H9 (cell line): ENCODE results near the gene TNFRSF21. TPM values are rescaled to one million over a fixed set of nuclear protein-coding genes. Genes with fewer than 3 reads are reported as not detected.
A peak's percentile ranks its signal among the peaks of the same experiment; 100 is the strongest.

Source experiments
- DNase-seq: peaks from one replicate; pipeline ENCODE4 v3.0.0-alpha.2; 2017
- H2AFZ ChIP-seq: one replicate; pipeline ENCODE4 v1.6.1; 2013; ENCODE audit warnings: mild to moderate bottlenecking, low read length, control low read depth, moderate library complexity
- H2AK5ac ChIP-seq: 2 replicates; pipeline ENCODE4 v1.6.1; 2013; ENCODE audit warnings: low read length, control low read depth, mixed read lengths; ENCODE audit not compliant: insufficient read length
- H2BK120ac ChIP-seq: one replicate; pipeline ENCODE4 v1.6.1; 2013; ENCODE audit warnings: low read depth, mild to moderate bottlenecking, low read length, control low read depth, inconsistent platforms; ENCODE audit not compliant: poor library complexity, severe bottlenecking
- H2BK12ac ChIP-seq: 2 replicates; pipeline ENCODE4 v1.6.1; 2013; ENCODE audit warnings: low read length, control low read depth, mixed read lengths, low read depth; ENCODE audit not compliant: insufficient read length
- H2BK15ac ChIP-seq: 2 replicates; pipeline ENCODE4 v1.6.1; 2013; ENCODE audit warnings: low read depth, low read length, control low read depth
- H2BK20ac ChIP-seq: one replicate; pipeline ENCODE4 v1.6.1; 2013; ENCODE audit warnings: low read depth, mild to moderate bottlenecking, low read length, control low read depth, inconsistent platforms; ENCODE audit not compliant: poor library complexity, severe bottlenecking
- H2BK5ac ChIP-seq: 2 replicates; pipeline ENCODE4 v1.6.1; 2013; ENCODE audit warnings: low read length, control low read depth, mixed read lengths; ENCODE audit not compliant: insufficient read length
- H3K14ac ChIP-seq: 2 replicates; pipeline ENCODE4 v1.6.1; 2013; ENCODE audit warnings: low read length, control low read depth; ENCODE audit not compliant: insufficient read depth
- H3K18ac ChIP-seq: 2 replicates; pipeline ENCODE4 v1.6.1; 2013; ENCODE audit warnings: low read depth, mild to moderate bottlenecking, mixed read lengths, low read length, control low read depth; ENCODE audit not compliant: insufficient read length
- H3K23ac ChIP-seq: 2 replicates; pipeline ENCODE4 v1.6.1; 2013; ENCODE audit warnings: low read length, control low read depth, mixed read lengths, low read depth; ENCODE audit not compliant: insufficient read length
- H3K23me2 ChIP-seq: 2 replicates; pipeline ENCODE4 v1.6.1; 2013; ENCODE audit warnings: low read depth, mild to moderate bottlenecking, mixed read lengths, low read length, control low read depth; ENCODE audit not compliant: insufficient read length, poor library complexity, severe bottlenecking
- H3K27ac ChIP-seq: 2 replicates; pipeline ENCODE4 v1.5.1; 2013; ENCODE audit warnings: low read length, control low read depth, mixed read lengths, low read depth; ENCODE audit not compliant: insufficient read length
- H3K27me3 ChIP-seq: 2 replicates; pipeline ENCODE4 v1.6.1; 2013; ENCODE audit warnings: low read length, control low read depth, inconsistent platforms; ENCODE audit not compliant: insufficient read depth
- H3K4ac ChIP-seq: 2 replicates; pipeline ENCODE4 v1.6.1; 2013; ENCODE audit warnings: low read depth, mild to moderate bottlenecking, control low read depth, inconsistent platforms, low read length, moderate library complexity
- H3K4me1 ChIP-seq: 2 replicates; pipeline ENCODE4 v1.6.1; 2013; ENCODE audit warnings: low read length, control low read depth, inconsistent platforms; ENCODE audit not compliant: insufficient read depth
- H3K4me2 ChIP-seq: 2 replicates; pipeline ENCODE4 v1.6.1; 2013; ENCODE audit warnings: low read length, control low read depth, mixed read lengths; ENCODE audit not compliant: insufficient read length, insufficient read depth
- H3K56ac ChIP-seq: 2 replicates; pipeline ENCODE4 v1.6.1; 2013; ENCODE audit warnings: low read depth, mild to moderate bottlenecking, mixed read lengths, low read length, control low read depth; ENCODE audit not compliant: insufficient read length
- H3K79me1 ChIP-seq: 2 replicates; pipeline ENCODE4 v1.6.1; 2013; ENCODE audit warnings: low read depth, mild to moderate bottlenecking, moderate library complexity, low read length, control low read depth, inconsistent platforms; ENCODE audit not compliant: insufficient read depth, poor library complexity, severe bottlenecking
- H3K79me2 ChIP-seq: 2 replicates; pipeline ENCODE4 v1.6.1; 2013; ENCODE audit warnings: low read length, control low read depth, inconsistent platforms; ENCODE audit not compliant: insufficient read depth
- H3K9ac ChIP-seq: 2 replicates; pipeline ENCODE4 v1.6.1; 2013; ENCODE audit warnings: low read length, control low read depth, mixed read lengths; ENCODE audit not compliant: insufficient read length; ENCODE audit errors: extremely low read depth
- H3K9me3 ChIP-seq: one replicate; pipeline ENCODE4 v1.6.1; 2013; ENCODE audit warnings: low read depth, low read length, inconsistent platforms; ENCODE audit not compliant: control insufficient read depth
- H3T11ph ChIP-seq: one replicate; pipeline ENCODE4 v1.6.1; 2013; ENCODE audit warnings: mild to moderate bottlenecking, low read length, control low read depth, inconsistent platforms
- H4K20me1 ChIP-seq: one replicate; pipeline ENCODE4 v1.6.1; 2013; ENCODE audit not compliant: control insufficient read depth, insufficient read length, insufficient read depth
- H4K5ac ChIP-seq: 2 replicates; pipeline ENCODE4 v1.6.1; 2013; ENCODE audit warnings: low read depth, mild to moderate bottlenecking, mixed read lengths, low read length, control low read depth; ENCODE audit not compliant: insufficient read length
- H4K8ac ChIP-seq: replicated peaks from 2 replicates; pipeline ENCODE4 v1.6.1; 2013; ENCODE audit warnings: low read length, control low read depth, mixed read lengths, low read depth; ENCODE audit not compliant: insufficient read length
- H4K91ac ChIP-seq: 2 replicates; pipeline ENCODE4 v1.6.1; 2013; ENCODE audit warnings: low read depth, mild to moderate bottlenecking, moderate library complexity, mixed read lengths, low read length, control low read depth; ENCODE audit not compliant: insufficient read length
- H3K27ac Mint-ChIP-seq, 3 experiments: 2 replicates in 2 of 3; 3 replicates in 1 of 3; pipeline ENCODE4 v1.8.0; 2020 to 2021; ENCODE audit warnings: mixed read lengths in 3 of 3, mild to moderate bottlenecking in 1 of 3, moderate library complexity in 1 of 3
- H3K27me3 Mint-ChIP-seq: 2 replicates; pipeline ENCODE4 v1.8.0; 2021; ENCODE audit warnings: low read depth, mild to moderate bottlenecking, moderate library complexity, mixed read lengths
- H3K36me3 Mint-ChIP-seq, 3 experiments: 2 replicates in 2 of 3; 3 replicates in 1 of 3; pipeline ENCODE4 v1.8.0; 2020 to 2021; ENCODE audit warnings: low read depth in 3 of 3, mixed read lengths in 3 of 3; ENCODE audit not compliant: insufficient read depth in 1 of 3
- H3K4me1 Mint-ChIP-seq, 2 experiments: 2 replicates each; pipeline ENCODE4 v1.8.0; 2020; ENCODE audit warnings: mixed read lengths in 2 of 2
- H3K4me3 Mint-ChIP-seq, 2 experiments: 2 replicates in 1 of 2; 3 replicates in 1 of 2; pipeline ENCODE4 v1.8.0; 2020 to 2021; ENCODE audit warnings: mild to moderate bottlenecking in 2 of 2, mixed read lengths in 2 of 2, moderate library complexity in 1 of 2
- H3K9me3 Mint-ChIP-seq, 2 experiments: 2 replicates in 1 of 2; 3 replicates in 1 of 2; pipeline ENCODE4 v1.8.0; 2020; ENCODE audit warnings: mild to moderate bottlenecking in 2 of 2, mixed read lengths in 2 of 2, moderate library complexity in 1 of 2
- WGBS: extraction: QIAGEN DNeasy Blood & Tissue Kit; methylation state at CpG from one replicate; pipeline ENCODE4 v1.1.7; 2013; ENCODE audit warnings: missing lambda C conversion rate, low lambda C conversion rate, mixed read lengths; ENCODE audit not compliant: insufficient read length; ENCODE audit errors: extremely low coverage; 5-methylcytosine and 5-hydroxymethylcytosine counted together
- total RNA-seq: library from RNA; stranded (reverse); gene quantifications from 2 replicates; pipeline ENCODE4 v1.2.1, GENCODE V29; 2021
- TF ChIP-seq, protein P1 (sequence below): fragments of 200-600 bp; sonication (generic); conservative IDR thresholded peaks from 3 replicates; pipeline ENCODE4 v1.8.0; 2021; ENCODE audit warnings: antibody characterized with exemption, mild to moderate bottlenecking

The TNFRSF21 gene
- total RNA-seq, 1 experiment from 2014 or later, result 39.1 TPM

DNA sequence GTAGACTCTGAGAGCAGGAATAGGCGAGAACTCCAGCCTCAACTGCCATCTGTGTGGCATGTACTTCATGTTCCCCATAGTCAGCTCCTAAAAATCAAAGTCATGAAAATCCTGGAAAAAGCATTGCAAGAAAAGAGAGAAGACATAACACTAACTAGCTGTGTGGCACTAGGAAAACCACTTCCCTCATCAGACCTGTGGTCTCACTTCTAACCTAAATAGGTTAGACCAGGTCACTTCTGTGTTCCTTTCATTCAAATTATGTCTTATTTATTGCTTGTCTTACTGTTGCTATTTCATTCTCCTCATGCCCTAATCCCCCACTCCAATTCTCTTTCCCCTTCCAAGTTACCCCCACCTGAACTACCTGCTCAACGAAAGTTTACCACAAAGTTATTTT is 70.2 kb downstream of the TNFRSF21 start:
- Histone ChIP-seq H2BK5ac (no peak overlapping the region), H3K4me1 (no peaks in the 10 kb centered on the region), H2AK5ac (no peak overlapping the region), H3K27me3 (no peaks in the 10 kb centered on the region), H3K27ac (no peak overlapping the region), H3K56ac (no peak overlapping the region), H4K8ac (no peak overlapping the region), H3K79me2 (peaks cover 4% of the 10 kb centered on the region; the same call in 1 of the 2 replicates), H3K23me2 (no peaks in the 10 kb centered on the region), H2BK120ac (no peak overlapping the region), H3K9me3 (no peaks in the 10 kb centered on the region), H3K4ac (no peak overlapping the region), H4K5ac (no peak overlapping the region), H2BK20ac (no peak overlapping the region), H2BK12ac (no peak overlapping the region), H3K79me1 (no peaks in the 10 kb centered on the region), H2BK15ac (no peak overlapping the region), H3K4me2 (no peak overlapping the region), H4K20me1 (no peaks in the 10 kb centered on the region), H3K14ac (no peak overlapping the region), H3K9ac (no peak overlapping the region), H2AFZ (no peak overlapping the region), H3T11ph (no peak overlapping the region), H3K18ac (no peak overlapping the region), H3K23ac (no peak overlapping the region), H4K91ac (no peak overlapping the region)
- H3K4me1 Mint-ChIP-seq, result peaks cover 31 to 42% of the 10 kb centered on the region in 2 experiments
- H3K9me3 Mint-ChIP-seq, result peaks cover 0 to 3% of the 10 kb centered on the region in 2 experiments; a peak in 1 of 5 replicates
- WGBS, result 100% methylated on average over 1 of the region's 2 CpGs
- H3K36me3 Mint-ChIP-seq, result peaks cover 10 to 18% (median 17%) of the 10 kb centered on the region in 3 experiments
- no peak overlapping the region for H3K4me3 Mint-ChIP-seq
- DNase-seq, result no peak
- no peaks in the 10 kb centered on the region for H3K27me3 Mint-ChIP-seq
- TF ChIP-seq, protein P1, sequence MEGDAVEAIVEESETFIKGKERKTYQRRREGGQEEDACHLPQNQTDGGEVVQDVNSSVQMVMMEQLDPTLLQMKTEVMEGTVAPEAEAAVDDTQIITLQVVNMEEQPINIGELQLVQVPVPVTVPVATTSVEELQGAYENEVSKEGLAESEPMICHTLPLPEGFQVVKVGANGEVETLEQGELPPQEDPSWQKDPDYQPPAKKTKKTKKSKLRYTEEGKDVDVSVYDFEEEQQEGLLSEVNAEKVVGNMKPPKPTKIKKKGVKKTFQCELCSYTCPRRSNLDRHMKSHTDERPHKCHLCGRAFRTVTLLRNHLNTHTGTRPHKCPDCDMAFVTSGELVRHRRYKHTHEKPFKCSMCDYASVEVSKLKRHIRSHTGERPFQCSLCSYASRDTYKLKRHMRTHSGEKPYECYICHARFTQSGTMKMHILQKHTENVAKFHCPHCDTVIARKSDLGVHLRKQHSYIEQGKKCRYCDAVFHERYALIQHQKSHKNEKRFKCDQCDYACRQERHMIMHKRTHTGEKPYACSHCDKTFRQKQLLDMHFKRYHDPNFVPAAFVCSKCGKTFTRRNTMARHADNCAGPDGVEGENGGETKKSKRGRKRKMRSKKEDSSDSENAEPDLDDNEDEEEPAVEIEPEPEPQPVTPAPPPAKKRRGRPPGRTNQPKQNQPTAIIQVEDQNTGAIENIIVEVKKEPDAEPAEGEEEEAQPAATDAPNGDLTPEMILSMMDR, result no peak
- H3K27ac Mint-ChIP-seq, result peak overlapping the region in 2 of 3 experiments; percentile 2 to 83; a peak in 2 of 7 replicates
